Stimulated activated naive B cell treated with anti-CD40 and anti-IgM and Interleukin-4, amounts not matched to agents 10 μg/mL and 1 μg/mL and 100 μg/mL, for 72 hours (primary cell): Measurements from ENCODE around the gene CENPK.
A peak's percentile ranks its signal among the peaks of the same experiment; 100 is the strongest.

Experiments
- ATAC-seq, 2 donors: fragments of 150-1000 bp; cut with Tn5 transposase; replicated peaks; 2 replicates each; pipeline ENCODE4 v1.10.0; 2021; ENCODE audit warnings: moderate library complexity in 1 of 2
- DNase-seq: peaks from one replicate; pipeline ENCODE4 v3.0.0; 2021
- H3K27ac Mint-ChIP-seq: one replicate; pipeline ENCODE4 v1.8.0; 2022; ENCODE audit warnings: mild to moderate bottlenecking, mixed read lengths
- H3K27me3 Mint-ChIP-seq, 2 donors: one replicate each; pipeline ENCODE4 v1.8.0; 2022; ENCODE audit warnings: mixed read lengths in 2 of 2
- H3K36me3 Mint-ChIP-seq, 2 donors: one replicate each; pipeline ENCODE4 v1.8.0; 2022; ENCODE audit warnings: mixed read lengths in 2 of 2, mild to moderate bottlenecking in 1 of 2
- H3K4me1 Mint-ChIP-seq, 2 donors: one replicate each; pipeline ENCODE4 v1.8.0; 2022; ENCODE audit warnings: mixed read lengths in 2 of 2, mild to moderate bottlenecking in 1 of 2
- H3K4me3 Mint-ChIP-seq, 2 donors: one replicate each; pipeline ENCODE4 v1.8.0; 2022; ENCODE audit warnings: mild to moderate bottlenecking in 2 of 2, mixed read lengths in 2 of 2, moderate library complexity in 1 of 2
- H3K9me3 Mint-ChIP-seq, 2 donors: one replicate each; pipeline ENCODE4 v1.8.0; 2022; ENCODE audit warnings: mixed read lengths in 2 of 2, mild to moderate bottlenecking in 1 of 2

The CENPK gene

DNA sequence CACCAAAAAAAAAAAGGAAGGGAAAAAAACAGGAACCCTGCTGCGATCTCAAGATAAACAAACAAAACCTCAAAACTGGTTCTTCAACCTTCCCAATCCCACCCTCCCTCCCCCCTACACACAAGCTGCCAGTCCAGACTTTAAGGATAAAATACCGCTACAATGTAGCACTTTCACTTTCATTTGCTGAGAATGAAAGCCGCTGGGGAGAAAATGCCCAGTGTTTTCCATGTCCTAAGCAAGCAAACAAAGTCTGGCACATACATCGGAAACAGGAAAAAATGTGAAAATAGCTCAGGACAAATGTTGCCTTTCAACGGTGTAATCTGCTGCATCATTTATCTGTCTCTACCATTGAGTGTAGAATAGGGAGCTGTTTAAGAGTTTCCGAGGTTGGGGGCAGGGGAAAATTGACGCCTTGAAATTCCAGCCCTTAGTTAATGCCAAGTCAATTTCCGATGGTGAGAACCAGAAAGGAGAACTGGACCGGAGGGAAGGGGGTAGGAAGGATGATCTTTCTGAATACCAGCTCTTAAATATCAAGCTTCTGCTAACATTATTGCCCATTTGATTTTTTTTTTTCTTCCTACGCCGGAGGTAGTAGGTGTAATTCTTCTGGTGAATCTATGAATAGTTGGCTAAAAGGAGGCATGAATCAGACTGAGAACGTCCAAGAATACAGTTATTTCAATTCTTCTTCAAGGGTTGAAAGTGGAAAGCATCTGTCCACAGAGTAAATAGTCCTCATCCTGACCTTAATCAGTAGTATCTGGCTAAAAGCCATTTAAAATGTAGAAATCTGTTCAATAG, 80.0 kb downstream of the CENPK start:
- peak in 1 of 2 donors; percentile 15 for ATAC-seq
- Mint-ChIP-seq H3K36me3 (no peaks in the 10 kb centered on the region), H3K9me3 (no peaks in the 10 kb centered on the region), H3K27me3 (no peaks in the 10 kb centered on the region), H3K4me1 (peaks cover 3 to 9% of the 10 kb centered on the region in 2 donors), H3K27ac (peak overlapping the region; percentile 94), H3K4me3 (no peak overlapping the region)
- DNase-seq: no peak

DNA sequence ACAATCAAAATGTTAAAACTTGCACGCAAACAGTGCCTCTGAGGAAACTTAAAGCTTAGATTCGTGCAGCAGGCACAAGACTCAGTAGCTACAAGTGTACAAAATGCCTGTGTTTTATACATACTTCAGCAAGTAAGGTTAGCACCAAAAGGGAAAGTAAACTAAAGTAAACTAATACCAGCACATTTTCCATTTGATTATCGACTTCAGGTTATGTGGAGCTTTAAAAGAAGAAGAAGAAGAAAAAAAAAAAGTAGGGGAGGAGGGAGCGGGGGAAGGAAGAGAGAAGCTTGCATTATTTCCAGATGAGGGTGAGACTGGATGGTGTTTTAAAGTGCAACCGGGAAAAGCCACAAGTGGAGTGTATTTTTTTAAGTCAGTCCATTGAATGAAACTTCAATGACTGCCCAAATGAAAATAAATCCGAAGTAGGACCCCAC, 80.7 kb downstream of the CENPK start:
- H3K36me3 Mint-ChIP-seq: no peaks in the 10 kb centered on the region
- no peak overlapping the region for H3K4me3 Mint-ChIP-seq
- ATAC-seq (peak; percentile 14 to 16), DNase-seq (no peak)
- no peaks in the 10 kb centered on the region for H3K9me3 Mint-ChIP-seq
- peaks cover 3 to 9% of the 10 kb centered on the region in 2 donors for H3K4me1 Mint-ChIP-seq
- no peaks in the 10 kb centered on the region for H3K27me3 Mint-ChIP-seq
- peak overlapping the region; percentile 94 for H3K27ac Mint-ChIP-seq

GRCh38 chr5:65481635-65482295, 81.2 kb downstream of the CENPK start, which contains the start of gene ADAMTS6:
ADAMTS6 (minus strand) TSS chr5:65481920; CDS start chr5:65473673, 8,247 bp downstream.
- H3K27me3 Mint-ChIP-seq: no peaks in the 10 kb centered on the region
- H3K9me3 Mint-ChIP-seq: no peaks in the 10 kb centered on the region
- DNase-seq: peak; percentile 63
- ATAC-seq: peak; percentile 94 to 96
- peak within 1 kb of the TSS; percentile 94 for H3K27ac Mint-ChIP-seq
- no peak within 1 kb of the TSS for H3K4me3 Mint-ChIP-seq
- peaks cover 3 to 9% of the 10 kb centered on the region in 2 donors for H3K4me1 Mint-ChIP-seq
- H3K36me3 Mint-ChIP-seq: no peaks in the 10 kb centered on the region

GRCh38 chr5:65481171-65481581, 81.8 kb downstream of the CENPK start:
- H3K27ac Mint-ChIP-seq: peak overlapping the region; percentile 94
- H3K4me1 Mint-ChIP-seq: peaks cover 3 to 9% of the 10 kb centered on the region in 2 donors
- no peaks in the 10 kb centered on the region for H3K9me3 Mint-ChIP-seq
- ATAC-seq: peak; percentile 29 to 39
- no peak overlapping the region for H3K4me3 Mint-ChIP-seq
- no peaks in the 10 kb centered on the region for H3K27me3 Mint-ChIP-seq
- no peaks in the 10 kb centered on the region for H3K36me3 Mint-ChIP-seq
- DNase-seq: no peak

DNA sequence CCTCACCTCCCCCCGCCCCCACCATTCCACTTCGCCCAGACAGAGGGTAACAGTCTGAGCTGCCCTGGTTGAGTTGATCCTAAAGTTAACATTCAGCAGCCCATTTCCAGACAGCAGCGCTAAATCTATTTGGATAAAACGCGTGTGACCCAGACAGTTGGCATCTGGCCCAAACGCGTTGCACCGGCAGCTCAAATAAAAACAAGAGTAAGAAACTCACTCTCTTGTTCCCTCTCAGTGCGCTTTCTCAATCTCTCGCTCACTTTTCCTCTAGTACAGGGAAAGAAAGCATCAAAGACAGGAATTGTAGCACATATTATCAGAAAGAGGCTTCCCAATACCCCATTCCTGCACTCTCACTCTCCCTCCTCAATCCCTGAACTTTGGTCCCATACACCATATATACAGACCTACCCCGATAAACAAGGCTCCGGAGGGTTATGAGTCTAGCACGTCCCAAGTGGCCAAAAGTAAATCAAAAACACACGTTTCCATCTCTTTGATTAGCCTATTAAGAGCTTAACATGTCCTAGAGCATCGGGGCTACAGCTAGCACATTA, 82.6 kb downstream of the CENPK start:
- ATAC-seq (peak; percentile 36 to 39), DNase-seq (no peak)
- H3K36me3 Mint-ChIP-seq: no peaks in the 10 kb centered on the region
- no peak overlapping the region for H3K27ac Mint-ChIP-seq
- peaks cover 3 to 9% of the 10 kb centered on the region in 2 donors for H3K4me1 Mint-ChIP-seq
- H3K27me3 Mint-ChIP-seq: no peaks in the 10 kb centered on the region
- H3K4me3 Mint-ChIP-seq: no peak overlapping the region
- H3K9me3 Mint-ChIP-seq: no peaks in the 10 kb centered on the region

DNA sequence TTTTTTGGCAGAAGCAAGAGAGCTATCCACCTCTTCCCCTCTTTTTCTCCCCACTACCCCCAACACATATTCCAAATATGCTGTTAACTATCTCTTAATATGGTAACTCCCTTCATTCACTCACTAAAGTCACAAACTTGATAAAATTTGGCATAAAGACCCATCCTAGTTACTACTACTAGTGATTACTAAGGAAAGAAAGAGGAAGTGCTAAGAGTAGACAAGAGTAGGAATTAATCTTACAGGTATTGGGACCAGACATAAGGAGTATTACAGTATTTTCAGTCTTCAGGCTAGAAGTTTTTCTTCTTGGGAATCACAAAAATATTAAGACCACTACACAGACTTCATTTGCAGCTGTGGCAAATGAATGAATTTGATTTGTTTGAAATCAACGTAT, 83.4 kb downstream of the CENPK start:
- Mint-ChIP-seq H3K9me3 (no peaks in the 10 kb centered on the region), H3K27me3 (no peaks in the 10 kb centered on the region), H3K4me1 (peaks cover 3 to 9% of the 10 kb centered on the region in 2 donors), H3K4me3 (no peak overlapping the region), H3K36me3 (no peaks in the 10 kb centered on the region), H3K27ac (no peak overlapping the region)
- ATAC-seq: no peak
- no peak for DNase-seq

- Mint-ChIP-seq H3K27ac (no peak overlapping the region), H3K9me3 (no peaks in the 10 kb centered on the region), H3K4me3 (no peak overlapping the region), H3K4me1 (peaks cover 3 to 6% of the 10 kb centered on the region in 2 donors), H3K36me3 (no peaks in the 10 kb centered on the region), H3K27me3 (no peaks in the 10 kb centered on the region)
- ATAC-seq (no peak), DNase-seq (no peak)
These were observed 84.6 kb downstream of the CENPK start for GRCh38 chr5:65478336-65478735.

GRCh38 chr5:65475895-65476294, 87.1 kb downstream of the CENPK start:
- Mint-ChIP-seq H3K4me3 (no peak overlapping the region), H3K27me3 (no peaks in the 10 kb centered on the region), H3K9me3 (no peaks in the 10 kb centered on the region), H3K36me3 (no peaks in the 10 kb centered on the region), H3K4me1 (no peaks in the 10 kb centered on the region), H3K27ac (no peak overlapping the region)
- ATAC-seq (peak in 1 of 2 donors; percentile 16), DNase-seq (no peak)

GRCh38 chr5:65475336-65475735, 87.6 kb downstream of the CENPK start:
- H3K36me3 Mint-ChIP-seq: no peaks in the 10 kb centered on the region
- no peak overlapping the region for H3K27ac Mint-ChIP-seq
- no peaks in the 10 kb centered on the region for H3K9me3 Mint-ChIP-seq
- no peaks in the 10 kb centered on the region for H3K4me1 Mint-ChIP-seq
- DNase-seq: no peak
- H3K27me3 Mint-ChIP-seq: no peaks in the 10 kb centered on the region
- ATAC-seq: no peak
- no peak overlapping the region for H3K4me3 Mint-ChIP-seq

DNA sequence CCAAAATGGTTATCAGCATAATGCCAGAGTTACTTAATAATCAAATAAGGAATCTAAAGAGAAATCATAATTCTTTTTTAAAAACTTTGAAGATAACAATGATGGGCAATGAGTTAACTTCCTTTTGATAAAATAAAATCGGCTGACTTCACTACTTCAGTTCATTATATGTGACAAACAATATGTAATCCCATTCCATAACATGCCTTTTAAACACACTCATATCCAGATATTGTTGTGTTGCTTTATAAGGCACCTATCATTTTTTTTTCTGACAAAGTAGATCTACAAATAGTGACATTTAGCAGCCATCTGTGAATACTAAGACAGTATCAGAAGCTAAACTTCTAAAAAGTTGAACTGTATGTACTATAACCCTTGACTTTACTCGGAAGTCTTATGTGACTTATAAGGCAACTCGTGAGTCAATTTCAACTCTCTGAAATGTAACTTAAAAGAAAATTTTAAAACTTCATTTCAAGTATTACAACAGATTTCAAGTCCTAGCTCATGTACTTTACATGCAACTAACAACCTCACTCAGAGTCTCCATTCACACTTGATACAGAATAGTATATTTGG, 88.7 kb downstream of the CENPK start:
- Mint-ChIP-seq H3K4me3 (no peak overlapping the region), H3K4me1 (no peaks in the 10 kb centered on the region), H3K36me3 (no peaks in the 10 kb centered on the region), H3K9me3 (no peaks in the 10 kb centered on the region), H3K27me3 (no peaks in the 10 kb centered on the region), H3K27ac (no peak overlapping the region)
- DNase-seq (no peak), ATAC-seq (no peak)

DNA sequence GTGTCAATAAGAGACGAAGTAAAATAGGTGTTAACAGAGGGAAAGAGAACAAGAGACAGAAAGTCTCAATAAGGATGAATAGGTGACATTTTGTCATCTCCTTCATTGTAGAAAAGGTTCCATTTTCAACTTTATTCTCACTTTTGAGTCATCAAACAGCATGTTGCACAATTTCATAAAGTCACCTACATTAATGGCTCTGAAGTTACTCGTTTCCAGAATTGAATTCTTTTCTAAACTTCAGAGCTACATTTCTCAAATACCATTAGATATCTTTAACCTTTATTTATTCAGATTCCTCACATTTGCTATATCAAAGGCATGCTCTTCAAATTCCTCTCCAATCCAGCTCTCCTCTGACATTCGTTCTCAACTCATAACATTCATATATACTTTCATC, 94.3 kb downstream of the CENPK start:
- DNase-seq: no peak
- H3K4me1 Mint-ChIP-seq: no peaks in the 10 kb centered on the region
- H3K4me3 Mint-ChIP-seq: no peak overlapping the region
- H3K36me3 Mint-ChIP-seq: no peaks in the 10 kb centered on the region
- no peaks in the 10 kb centered on the region for H3K27me3 Mint-ChIP-seq
- no peak for ATAC-seq
- H3K9me3 Mint-ChIP-seq: no peaks in the 10 kb centered on the region
- H3K27ac Mint-ChIP-seq: no peak overlapping the region
